HG03378 (cell line): ENCODE data around the gene SMURF1.
"Not testable (repeated sequence)": the region's sequence is repeated elsewhere in the genome, so short reads cannot be mapped to it uniquely, and the experiment has no call there.

Experiments
- ATAC-seq: cut with Tn5 transposase; IDR thresholded peaks from one replicate; pipeline ENCODE4 v1.9.1; 2021; ENCODE audit warnings: mild to moderate bottlenecking, moderate library complexity; ENCODE audit not compliant: unreplicated experiment

Gene SMURF1

DNA sequence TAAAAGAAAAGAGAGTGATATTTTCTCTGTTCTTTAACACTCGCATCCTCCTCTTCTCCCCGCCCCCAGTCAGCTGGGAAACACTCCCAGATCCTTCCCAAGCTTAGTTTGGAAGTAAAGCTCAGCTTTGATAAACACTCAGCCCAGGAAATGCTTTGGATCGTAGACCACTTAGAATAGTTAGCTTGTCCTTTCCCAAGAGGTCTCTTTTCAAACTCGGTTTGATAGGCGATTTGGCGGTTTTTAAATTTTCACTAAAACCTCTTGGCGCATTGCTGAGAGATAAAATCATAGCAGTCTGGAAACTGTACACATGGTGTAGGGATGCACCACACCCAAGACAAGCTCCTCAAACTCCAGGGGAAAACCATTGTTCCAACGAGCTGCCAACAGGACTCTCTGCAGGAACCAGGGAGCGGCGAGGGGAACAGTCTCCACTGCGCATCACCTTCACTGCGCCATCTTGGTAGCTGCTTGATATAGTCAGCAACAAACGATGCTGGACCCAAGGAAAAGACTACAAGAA lies 22.3 kb downstream of the SMURF1 start:
- no peak for ATAC-seq

DNA sequence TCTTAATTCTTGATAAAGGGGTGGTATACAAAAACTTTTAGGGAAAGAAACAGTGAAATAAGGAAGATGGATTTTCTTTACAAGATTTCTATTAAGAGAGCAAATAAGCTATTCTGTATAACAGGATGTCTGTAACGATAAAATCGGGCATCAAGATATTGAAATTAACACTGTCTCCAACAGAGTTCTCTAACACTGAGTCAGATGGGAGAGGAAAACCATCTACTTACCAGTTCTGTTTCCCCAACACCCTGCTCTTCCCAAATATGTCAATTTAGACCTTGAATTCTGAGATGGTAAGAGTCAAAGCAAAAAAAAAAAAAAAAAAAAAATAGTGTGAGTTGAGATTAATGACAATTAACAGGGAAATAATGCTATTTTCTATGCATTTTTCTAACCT lies 23.0 kb downstream of the SMURF1 start:
- ATAC-seq = no peak

DNA sequence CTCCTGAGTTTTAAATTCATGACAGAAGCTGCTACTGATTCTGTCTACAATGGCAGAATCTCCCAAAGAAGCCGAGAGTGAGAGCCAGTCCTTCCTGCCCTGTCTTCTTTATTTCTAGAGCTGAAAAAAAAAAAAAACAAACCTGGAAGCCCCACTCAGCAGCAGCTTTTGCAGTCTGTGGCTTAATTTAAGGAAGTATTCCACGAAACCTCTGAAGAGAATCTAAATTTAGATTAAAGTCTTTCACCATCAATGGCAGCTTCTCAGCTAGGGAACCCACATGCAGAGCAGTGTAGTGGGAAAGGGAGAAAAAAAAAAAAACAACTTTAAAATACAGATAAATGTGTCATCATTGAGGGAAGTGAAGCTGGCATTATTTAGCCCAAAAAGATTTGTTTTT lies 23.4 kb downstream of the SMURF1 start:
- no peak for ATAC-seq

DNA sequence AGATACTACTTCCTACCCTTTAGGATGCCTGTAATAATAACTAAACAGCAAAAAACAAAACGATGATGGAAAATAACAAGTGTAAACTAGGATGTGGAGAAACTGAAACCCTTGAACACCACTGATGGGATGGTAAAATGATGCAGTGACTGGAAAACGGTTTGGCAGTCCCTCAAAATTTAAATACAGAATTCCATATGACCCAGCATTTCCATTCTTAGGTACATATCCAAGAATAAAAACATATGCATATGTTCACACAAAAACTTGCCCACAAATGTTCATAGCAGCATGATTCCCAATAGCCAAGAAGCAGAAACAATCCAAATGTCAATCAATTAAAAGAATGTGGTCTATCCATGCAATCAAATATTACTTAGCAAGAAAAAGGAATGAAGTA lies 25.8 kb downstream of the SMURF1 start:
- no peak for ATAC-seq

DNA sequence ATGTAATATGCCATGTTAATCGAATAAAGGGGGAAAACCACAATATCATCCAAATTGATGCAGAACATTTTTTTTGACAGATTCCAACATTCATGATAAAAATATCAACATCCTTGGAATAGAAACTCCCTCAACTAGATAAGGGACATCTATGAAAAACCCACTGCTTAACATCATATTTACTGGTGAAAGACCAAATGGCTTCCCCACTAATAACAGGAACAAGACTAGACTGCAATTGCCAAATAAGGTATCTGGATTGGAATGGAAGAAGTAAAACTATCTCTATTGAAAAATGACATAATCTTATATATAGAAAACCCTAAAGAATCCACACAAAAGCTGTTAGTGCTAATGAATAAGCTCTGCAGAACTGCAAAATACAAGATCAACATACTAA lies 27.8 kb downstream of the SMURF1 start:
- no peak for ATAC-seq

DNA sequence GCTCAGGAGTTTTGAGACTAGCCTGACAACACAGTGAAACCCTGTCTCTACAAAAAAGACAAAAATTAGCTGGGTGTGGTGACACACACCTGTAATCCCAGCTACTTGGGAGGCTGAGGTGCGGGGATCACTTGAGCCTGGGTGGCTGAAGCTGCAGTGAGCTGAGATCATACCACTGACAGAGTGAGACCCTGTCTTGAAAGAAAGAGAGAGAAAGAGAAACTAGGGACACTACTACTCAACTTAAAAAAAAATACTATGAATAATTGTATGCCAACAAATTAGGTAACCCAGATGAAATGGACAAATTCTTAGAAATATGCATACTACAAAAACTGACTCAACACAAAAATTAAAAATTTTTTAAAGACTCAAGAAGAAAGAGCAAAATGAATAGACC lies 28.5 kb downstream of the SMURF1 start:
- ATAC-seq = no peak

DNA sequence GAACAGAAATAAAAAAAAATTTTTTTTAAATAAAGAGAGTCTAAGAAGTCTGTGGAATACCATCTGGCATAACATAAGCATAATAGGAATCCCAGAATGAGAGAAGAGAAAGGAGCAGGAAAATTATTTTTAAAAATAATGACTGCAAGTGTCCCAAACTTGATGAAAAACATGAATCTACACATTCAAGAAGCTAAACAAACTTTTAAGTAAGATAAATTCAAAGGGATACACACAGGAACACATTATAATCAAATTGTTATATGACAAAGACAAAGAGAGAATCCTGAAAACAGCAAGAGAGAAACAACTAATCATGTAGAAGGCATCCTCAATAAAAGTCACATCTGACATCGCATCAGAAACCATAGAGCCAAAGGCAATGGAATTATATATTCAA lies 30.9 kb downstream of the SMURF1 start:
- no peak for ATAC-seq

DNA sequence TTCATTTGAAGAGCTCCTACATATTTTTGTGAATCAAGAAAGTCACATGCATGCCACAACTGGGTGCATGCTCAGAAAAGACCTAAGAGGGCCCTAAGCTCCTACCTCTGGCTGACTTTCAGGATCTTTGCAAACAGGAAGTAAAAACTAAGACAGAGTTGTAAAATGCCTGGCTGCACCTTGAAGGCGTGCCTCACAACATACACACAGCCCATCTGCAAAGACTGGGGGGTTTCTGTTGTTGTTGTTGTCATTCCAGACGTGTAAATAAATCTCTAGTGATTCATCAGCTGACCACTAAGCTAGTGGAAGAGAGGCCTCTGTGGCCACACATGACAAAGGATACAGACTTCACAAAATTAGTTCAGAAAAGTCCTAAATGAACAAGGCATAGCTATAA lies 31.8 kb downstream of the SMURF1 start:
- ATAC-seq = peak; percentile 72

DNA sequence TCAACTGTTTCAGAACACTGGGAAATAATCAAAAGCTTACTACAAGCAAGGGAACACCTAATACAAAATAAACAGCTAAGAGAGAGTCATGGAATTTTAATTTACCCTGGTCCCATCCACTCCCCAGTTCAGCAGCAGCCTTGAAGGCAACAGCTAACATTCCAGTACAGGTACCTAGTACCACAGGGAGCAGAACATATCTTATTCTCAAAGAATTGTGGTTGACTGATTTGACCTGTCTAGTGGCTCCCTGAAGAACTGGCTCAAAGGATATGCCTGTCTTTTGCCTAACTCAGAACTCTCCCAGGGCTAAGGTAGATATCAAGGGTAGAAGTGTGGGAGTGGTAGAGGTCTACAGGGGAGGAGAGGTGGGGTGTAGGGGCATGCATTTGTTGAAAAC lies 32.3 kb downstream of the SMURF1 start:
- no peak for ATAC-seq

DNA sequence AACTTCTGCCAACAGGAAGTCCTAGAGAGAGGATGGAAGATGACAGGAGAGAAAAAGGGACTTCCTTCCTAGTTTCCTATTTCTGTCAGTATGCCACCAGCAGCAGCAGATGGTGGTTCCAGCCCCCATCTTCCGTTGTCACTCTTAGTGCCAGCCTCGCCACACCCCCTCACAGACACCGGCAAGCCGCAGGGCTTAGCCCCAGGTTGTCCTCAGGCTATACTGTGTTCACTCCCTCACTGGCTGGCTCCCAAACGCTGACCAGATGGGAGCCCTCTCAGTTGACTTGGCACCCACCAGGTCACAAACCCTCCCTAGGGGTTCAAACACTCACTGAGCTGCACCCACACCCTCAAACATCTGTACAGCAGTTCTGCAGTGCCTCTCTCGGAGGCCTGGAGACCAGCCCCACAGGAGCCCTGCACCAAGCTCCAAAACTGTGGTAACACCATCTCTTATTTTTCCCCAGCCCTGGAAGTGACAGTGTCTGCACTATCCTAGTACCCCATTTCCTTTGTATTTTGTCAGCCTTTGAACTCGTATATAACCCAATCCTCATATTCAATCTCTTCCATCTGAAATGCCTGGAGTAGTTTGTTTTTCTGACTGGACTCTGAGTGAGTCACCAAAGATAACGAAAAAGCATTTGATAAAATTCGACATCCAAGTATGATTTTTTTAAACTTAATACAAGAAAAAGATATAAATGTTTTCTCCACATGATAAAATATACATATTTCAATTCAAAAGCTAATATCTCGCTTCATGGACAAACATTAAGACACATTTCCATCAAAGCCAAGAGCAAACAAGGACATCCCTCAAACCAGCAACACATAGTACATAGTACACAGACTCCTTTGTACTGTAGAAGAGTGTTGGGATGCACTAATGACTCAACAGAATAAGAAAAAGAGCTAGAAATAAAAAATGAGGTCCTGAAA lies 34.5 kb downstream of the SMURF1 start:
- ATAC-seq = no peak

DNA sequence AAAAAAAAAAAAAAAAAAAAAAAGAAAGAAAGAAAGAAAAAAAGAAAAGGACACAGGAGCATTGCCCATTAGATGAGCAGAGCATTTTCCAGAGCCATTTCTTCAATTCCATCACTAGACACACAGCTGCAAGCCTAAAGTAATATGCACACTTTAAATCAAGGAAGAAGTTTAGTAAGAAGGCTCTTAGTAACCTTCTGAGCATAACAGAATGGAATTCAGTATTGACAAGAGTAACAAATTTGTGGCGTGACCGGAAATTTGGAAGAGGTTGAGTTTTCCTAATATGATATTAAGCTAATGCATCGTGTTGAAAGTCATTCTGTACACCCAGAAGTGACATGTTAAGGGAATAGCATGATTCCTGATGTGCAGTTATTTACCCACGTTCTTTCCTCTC lies 35.3 kb downstream of the SMURF1 start:
- no peak for ATAC-seq

DNA sequence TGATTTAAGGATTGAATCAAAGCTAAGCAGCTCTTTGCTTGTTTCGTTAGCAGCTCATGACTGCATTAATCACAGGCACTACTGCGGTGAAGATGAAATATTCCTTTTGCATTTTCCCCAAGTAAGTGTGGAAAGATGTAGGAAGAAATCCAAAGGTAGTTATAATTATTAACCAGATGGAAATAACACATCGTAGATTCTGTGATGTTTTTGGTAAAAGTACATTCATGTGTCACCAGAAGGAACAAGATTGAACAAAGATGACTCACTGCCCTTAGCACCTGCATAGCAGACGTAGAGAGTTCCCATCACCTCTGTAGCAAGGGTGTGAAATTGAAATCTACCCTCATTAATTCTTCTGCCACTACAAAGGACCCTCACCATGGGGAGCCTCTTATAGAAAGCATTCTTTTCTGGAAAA lies 37.1 kb downstream of the SMURF1 start:
- no peak for ATAC-seq

DNA sequence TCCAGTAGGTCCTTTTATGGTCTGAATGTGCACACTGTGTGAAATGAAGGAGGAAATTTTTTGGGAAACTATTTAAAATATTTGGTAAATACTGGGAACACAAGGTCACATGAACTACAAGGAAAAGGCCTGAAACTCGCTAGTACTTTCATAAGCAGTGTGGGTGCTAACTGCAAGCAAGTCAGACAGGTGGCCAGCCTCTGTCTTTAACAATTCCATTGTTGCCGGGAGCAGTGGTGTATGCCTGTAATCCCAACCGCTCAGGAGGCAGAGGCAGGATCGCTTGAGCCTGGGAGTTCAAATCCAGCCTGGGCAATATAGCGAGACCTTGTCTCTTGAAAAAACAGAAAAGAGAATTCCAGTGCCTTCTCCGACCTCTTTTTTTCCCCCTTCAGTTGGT lies 37.5 kb downstream of the SMURF1 start:
- no peak for ATAC-seq

DNA sequence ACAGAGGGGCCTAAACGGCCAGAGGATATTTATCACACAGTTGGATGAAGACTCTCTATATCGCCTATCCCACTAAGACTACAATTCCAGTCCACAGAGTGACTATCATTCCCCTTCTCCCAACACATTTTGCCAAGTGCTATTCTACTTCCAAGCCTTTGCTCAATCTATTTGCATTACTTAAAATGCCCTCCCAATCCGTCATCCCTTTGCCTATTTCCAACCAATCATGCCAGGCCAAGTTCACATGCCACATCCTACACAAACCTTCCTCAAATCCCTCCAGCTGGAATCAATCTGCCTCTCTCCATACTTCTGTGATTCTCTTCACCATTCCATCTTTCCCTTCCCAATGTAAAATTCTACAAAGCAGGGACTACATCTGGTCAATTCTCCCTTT lies 38.2 kb downstream of the SMURF1 start:
- ATAC-seq = no peak

DNA sequence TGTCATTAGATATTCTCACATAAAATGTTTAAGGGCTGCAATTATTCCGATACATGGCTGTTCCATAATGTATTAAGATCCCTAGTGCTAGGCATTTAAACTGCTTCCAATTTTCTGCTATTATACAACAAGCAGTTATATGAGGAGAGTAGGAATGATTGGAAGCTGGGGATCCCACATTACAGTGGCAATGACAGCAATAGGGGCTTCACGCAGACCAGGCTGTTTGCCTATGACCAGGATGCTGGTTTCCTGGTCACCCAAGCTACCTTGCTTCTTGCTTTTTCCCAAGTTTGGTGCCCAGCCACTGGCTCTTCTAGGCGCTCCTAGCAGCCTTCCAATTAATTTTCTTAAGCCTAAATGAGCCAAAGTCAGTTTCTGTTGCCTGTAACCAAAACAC lies 39.3 kb downstream of the SMURF1 start:
- no peak for ATAC-seq

DNA sequence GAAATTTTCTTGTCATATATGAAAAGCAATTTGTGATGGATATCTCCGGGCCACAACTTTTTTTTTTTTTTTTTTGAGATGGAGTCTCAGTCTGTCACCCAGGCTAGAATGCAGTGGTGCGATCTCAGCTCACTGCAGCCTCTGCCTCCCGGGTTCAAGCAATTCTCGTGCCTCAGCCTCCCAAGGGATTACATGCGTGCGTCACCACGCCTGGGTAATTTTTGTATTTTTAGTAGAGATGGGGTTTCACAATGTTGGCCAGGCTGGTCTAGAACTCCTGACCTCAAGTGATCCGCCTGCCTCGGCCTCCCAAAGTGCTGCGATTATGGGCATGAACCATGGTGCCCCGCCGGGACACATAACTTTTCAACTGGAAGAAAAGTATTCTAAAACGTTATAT lies 40.1 kb downstream of the SMURF1 start:
- not testable (repeated sequence) for ATAC-seq

DNA sequence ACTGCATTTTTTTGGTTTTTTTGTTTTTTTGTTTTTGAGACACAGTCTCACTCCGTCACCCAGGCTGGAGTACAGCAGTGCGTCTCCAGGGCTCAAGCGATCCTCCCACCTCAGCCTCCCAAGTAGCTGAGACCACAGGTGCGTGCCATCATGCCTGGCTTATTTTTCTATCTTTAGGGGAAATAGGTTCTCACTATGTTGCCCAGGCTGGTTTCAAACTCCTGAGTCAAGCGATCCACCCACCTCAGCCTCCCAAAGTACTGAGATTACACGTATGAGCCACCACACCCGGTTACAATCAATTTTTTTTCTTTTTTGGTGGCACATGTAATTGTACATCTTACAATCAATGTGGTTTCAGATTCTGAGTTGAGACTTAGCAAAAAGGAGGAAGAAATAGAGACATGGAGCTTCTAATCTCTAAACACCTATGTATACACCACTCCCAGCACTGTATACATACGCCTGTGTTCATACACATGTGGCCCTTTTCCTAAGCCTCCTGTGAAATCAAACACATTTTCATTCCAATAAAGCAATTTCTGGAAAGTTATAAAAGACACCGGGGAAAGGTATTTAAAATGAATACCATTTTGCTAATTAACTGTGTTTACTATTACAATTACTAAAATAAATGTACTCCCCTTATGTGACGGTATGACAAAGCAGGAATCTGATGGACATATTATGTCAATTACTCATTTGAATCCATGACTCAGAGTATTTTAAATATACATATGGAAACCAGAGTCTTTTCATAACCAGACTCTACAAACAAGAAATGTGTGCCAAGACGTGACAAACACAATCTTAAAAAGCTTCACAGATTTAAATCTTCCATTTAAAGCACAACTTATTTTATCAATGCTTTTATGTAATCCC lies 40.9 kb downstream of the SMURF1 start:
- no peak for ATAC-seq

DNA sequence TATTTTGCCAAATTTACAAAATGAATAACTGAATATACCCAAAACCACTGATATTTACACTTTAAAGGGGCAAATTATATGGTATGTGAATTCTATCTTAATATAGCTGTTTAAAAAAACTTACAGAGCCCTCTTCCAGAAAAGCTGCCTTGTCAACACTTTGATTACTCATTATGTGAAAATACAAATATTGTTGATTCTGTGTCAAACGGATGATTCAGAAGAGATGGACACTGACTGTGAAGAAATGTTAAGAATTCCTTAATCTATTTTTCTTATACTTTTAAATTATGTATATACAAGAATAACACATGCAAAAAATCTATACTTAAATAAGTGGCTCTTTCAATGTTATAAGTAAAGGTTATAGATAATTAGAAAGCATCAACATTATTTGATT lies 41.5 kb downstream of the SMURF1 start:
- ATAC-seq = no peak

DNA sequence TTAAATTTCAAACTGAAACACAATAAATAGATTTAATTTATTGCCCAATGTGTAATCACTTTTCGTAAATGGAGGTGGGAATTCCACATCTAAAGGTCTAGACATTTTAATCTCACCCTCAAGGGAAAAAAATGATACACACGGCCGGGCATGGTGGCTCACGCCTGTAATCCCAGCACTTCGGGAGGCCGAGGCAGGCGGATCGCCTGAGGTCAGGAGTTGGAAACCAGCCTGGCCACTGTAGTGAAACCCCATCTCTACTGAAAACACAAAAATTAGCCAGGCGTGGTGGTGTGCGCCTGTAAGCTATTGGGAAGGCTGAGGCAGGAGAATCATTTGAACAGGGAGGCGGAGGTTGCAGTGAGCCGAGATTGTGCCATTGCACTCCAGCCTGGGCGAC lies 42.4 kb downstream of the SMURF1 start:
- not testable (repeated sequence) for ATAC-seq

DNA sequence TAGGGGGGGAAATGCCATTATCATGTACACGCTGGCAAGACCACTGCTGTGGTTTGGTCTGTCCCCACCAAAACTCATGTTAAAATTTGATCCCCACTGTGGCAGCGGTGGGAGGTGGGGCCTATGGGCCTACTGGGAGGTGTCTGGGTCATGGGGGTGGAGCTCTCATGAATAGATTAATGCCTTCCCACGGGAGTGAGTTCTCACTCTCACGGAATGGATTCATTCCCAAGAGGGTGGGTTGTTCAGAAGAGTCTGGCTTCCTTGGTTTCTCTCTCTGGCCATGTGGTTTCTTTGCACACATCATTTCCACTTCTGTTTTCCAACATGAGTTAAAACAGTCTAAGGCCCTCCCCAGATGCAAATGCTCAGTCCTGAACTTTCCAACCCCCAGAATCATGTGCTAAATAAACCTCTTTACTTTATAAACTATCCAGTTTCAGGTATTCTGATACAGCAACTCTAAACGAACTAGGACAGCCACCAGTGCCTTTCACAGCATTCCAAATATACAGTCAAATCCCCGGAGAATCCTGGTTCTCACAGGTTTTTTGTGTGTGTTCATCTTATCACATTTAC lies 44.3 kb downstream of the SMURF1 start:
- no peak for ATAC-seq

DNA sequence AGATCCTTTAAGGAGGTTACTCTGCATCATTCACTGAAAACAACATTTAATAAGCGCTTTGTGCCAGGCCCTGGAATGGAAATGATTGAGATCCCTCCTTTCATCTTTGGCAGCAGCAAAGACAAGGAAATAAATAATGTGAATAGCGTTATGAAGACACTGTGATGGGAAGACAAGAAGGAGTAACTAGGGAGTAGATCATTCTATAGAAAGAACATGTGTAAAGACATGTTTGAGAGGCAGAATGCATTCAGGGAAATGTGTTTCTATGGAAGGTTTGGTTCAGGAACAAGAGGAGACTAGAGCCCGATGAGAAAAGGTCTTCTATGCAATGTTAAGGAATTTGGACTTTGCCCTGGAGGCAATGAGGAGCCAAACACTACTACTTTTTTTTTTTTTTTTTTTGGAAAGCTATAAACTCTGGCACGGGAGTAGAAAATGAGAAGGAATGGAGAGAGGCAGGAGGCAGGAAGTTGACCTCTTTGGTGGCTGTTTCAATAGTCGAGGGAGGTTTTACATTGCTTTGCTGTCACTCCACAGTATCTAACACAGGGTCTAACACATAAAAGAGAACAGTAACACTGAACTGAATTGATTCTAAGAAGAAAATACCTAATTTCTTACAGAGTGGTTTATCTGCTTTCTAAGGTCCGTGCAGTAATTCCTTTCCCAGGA lies 44.9 kb downstream of the SMURF1 start:
- ATAC-seq = no peak
